ENCODE results near the gene YIPF1.

Gene YIPF1

DNA sequence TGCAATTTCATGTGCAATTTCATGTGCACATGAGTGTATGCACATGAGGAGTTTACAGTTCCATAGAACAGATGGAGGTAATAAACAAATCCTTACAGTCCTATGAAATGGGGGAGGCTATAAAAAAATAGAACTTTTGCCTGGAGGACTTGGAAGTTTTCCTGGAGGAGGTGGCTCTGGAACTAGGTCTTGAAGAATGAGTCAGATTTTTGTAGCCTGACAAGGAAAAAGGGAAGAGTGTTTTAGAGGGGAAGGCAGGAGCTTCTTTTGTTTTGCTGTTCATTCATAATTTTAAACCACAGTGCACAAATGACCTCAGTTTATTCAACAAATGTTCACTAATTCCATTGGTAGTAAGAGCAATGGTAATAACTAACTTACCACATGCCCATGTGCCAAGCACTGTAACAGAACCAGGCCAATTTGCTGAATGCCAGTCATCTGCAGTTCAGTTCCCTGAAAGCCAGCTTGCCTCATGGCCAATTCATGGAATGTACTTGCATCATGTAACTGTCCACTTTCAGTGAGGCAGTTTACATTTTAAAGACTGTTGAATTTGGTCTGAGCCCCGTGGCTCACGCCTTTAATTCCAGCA is 7.1 kb upstream of the YIPF1 start:
- no peak for TF ChIP-seq CTCF (IDR thresholded peaks at IDR 0.05; ENCODE audit: low read depth, low read length)
- DNase-seq (ENCODE audit: low read depth in 2 of 2): peak; percentile 56 to 74
- no peak overlapping the region for H3K4me3 ChIP-seq (replicated peaks in 1 of 2; ENCODE audit: low read depth in 2 of 2, low read length in 2 of 2)

- no peak for TF ChIP-seq CTCF (IDR thresholded peaks at IDR 0.05; ENCODE audit: low read depth, low read length)
- DNase-seq (ENCODE audit: low read depth in 2 of 2): no peak
- H3K4me3 ChIP-seq (replicated peaks in 1 of 2; ENCODE audit: low read depth in 2 of 2, low read length in 2 of 2): no peak overlapping the region
These were observed 5.8 kb upstream of the YIPF1 start for GRCh38 chr1:53895421-53895820.

GRCh38 chr1:53894644-53895043 is 5.0 kb upstream of the YIPF1 start:
- no peak for TF ChIP-seq CTCF (IDR thresholded peaks at IDR 0.05; ENCODE audit: low read depth, low read length)
- H3K4me3 ChIP-seq (replicated peaks in 1 of 2; ENCODE audit: low read depth in 2 of 2, low read length in 2 of 2): no peak overlapping the region
- DNase-seq (ENCODE audit: low read depth in 2 of 2): no peak

DNA sequence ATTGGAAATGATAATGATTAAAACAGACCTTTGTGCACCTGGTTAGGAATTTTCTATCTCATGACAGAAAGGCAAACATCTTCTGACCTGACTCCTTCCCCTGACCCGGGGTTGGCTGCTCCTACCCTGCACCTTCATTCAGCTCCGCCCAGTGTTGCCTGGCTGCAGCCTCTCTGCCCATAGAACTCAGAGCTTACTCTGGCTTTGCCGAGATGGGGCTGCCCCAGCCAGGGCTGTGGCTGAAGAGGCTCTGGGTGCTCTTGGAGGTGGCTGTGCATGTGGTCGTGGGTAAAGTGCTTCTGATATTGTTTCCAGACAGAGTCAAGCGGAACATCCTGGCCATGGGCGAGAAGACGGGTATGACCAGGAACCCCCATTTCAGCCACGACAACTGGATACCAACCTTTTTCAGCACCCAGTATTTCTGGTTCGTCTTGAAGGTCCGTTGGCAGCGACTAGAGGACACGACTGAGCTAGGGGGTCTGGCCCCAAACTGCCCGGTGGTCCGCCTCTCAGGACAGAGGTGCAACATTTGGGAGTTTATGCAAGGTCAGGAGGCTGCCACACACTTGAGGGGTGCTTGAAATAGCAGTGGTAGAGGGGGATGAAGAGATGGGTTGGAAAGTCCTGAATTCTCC is 4.5 kb upstream of the YIPF1 start, which contains the start of gene DIO1:
Gene DIO1 (plus strand): TSS at position 189 of the 638 bp plus-strand sequence. CDS start 24 bp downstream, at position 213.
- H3K4me3 ChIP-seq (replicated peaks in 1 of 2; ENCODE audit: low read depth in 2 of 2, low read length in 2 of 2): no peak within 1 kb of the TSS
- TF ChIP-seq CTCF (IDR thresholded peaks at IDR 0.05; ENCODE audit: low read depth, low read length): no peak
- DNase-seq (ENCODE audit: low read depth in 2 of 2): no peak

- no peak for DNase-seq (ENCODE audit: low read depth in 2 of 2)
- H3K4me3 ChIP-seq (replicated peaks in 1 of 2; ENCODE audit: low read depth in 2 of 2, low read length in 2 of 2): no peak overlapping the region
- no peak for TF ChIP-seq CTCF (IDR thresholded peaks at IDR 0.05; ENCODE audit: low read depth, low read length)
These were observed 3.3 kb upstream of the YIPF1 start for GRCh38 chr1:53892911-53893310.

GRCh38 chr1:53891678-53892077 is 2.1 kb upstream of the YIPF1 start:
- no peak for TF ChIP-seq CTCF (IDR thresholded peaks at IDR 0.05; ENCODE audit: low read depth, low read length)
- DNase-seq (ENCODE audit: low read depth in 2 of 2): no peak
- H3K4me3 ChIP-seq (replicated peaks in 1 of 2; ENCODE audit: low read depth in 2 of 2, low read length in 2 of 2): no peak overlapping the region

Measured in cardiac fibroblast (primary cell).